HepG2 (cell line): ENCODE measurements around the gene ZNF669. TPM values are rescaled to one million over a fixed set of nuclear protein-coding genes. Genes with fewer than 3 reads are reported as not detected.

Experiments
- ATAC-seq: fragments of 200-7000 bp; cut with Tn5 transposase; 3 replicates; pipeline ENCODE4 v1.9.1; 2020; ENCODE audit warnings: mild to moderate bottlenecking, moderate library complexity
- BruUV-seq: library from RNA; stranded (reverse); fragments of 400-500 nt; replicated peaks from 2 replicates; lab custom pipeline; 2021; lab: Mats Ljungman, UMichigan
- CTCF ChIA-PET: fragments of 300-600 bp; formaldehyde crosslinking; extraction: SDS; loops from one replicate; lab custom pipeline; 2021; ENCODE audit warnings: low total read pairs, inconsistent platforms, low intra/inter-chr PET ratio; lab: Yijun Ruan, JAX
- POLR2A ChIA-PET: fragments of 350-600 bp; sonication (Branson Sonifier 250); formaldehyde crosslinking; loops from one replicate; lab custom pipeline; 2020; ENCODE audit warnings: antibody characterized with exemption, inconsistent platforms; lab: Yijun Ruan, JAX
- DNase-seq: peaks from one replicate; pipeline ENCODE4 v3.0.0-alpha.2; 2015; ENCODE audit warnings: low spot score
- FAIRE-seq: peaks from 3 replicates; lab custom pipeline; 2011; peaks lifted over from hg19 to GRCh38; lab: Jason Lieb, UNC
- H2AFZ ChIP-seq: one replicate; pipeline ENCODE4 v1.6.1; 2011; ENCODE audit warnings: low read length, inconsistent platforms
- H3K27ac ChIP-seq: fragments of 300-600 bp; 3 replicates; pipeline ENCODE4 v1.8.0; 2011; ENCODE audit warnings: mixed run types, mild to moderate bottlenecking, mixed read lengths, low read length, inconsistent platforms; ENCODE audit not compliant: insufficient read depth; ENCODE audit errors: extremely low read length
- H3K27me3 ChIP-seq, 2 experiments: fragments of 200-600 bp in 1 of 2; 2 replicates in 1 of 2; 3 replicates in 1 of 2; pipeline versions ENCODE4 v1.6.0 to v1.8.0; 2011; ENCODE audit warnings: low read length in 2 of 2, mild to moderate bottlenecking in 2 of 2, moderate library complexity in 2 of 2, inconsistent platforms in 1 of 2; ENCODE audit not compliant: insufficient read depth in 2 of 2, control insufficient read depth in 1 of 2
- H3K36me3 ChIP-seq, 2 experiments: fragments of 200-600 bp in 1 of 2; replicated peaks in 1 of 2; 2 replicates in 1 of 2; 3 replicates in 1 of 2; pipeline versions ENCODE4 v1.5.1 to v1.8.0; 2011; ENCODE audit warnings: low read length in 2 of 2, inconsistent platforms in 1 of 2; ENCODE audit not compliant: insufficient read depth in 2 of 2, control insufficient read depth in 1 of 2
- H3K4me1 ChIP-seq: 2 replicates; pipeline ENCODE4 v1.5.1; 2012; ENCODE audit warnings: low read length, inconsistent platforms; ENCODE audit not compliant: insufficient read depth
- H3K4me2 ChIP-seq: 2 replicates; pipeline ENCODE4 v1.6.0; 2011; ENCODE audit warnings: low read depth, low read length, inconsistent platforms
- H3K4me3 ChIP-seq, 3 experiments: fragments of 200-600 bp in 1 of 3; sonication (generic), shearing (Covaris generic) in 1 of 3; replicated peaks in 1 of 3; 2 replicates each; pipeline ENCODE4 v1.5.1; 2011 to 2016; ENCODE audit warnings: low read length in 3 of 3, inconsistent platforms in 2 of 3, low read depth in 2 of 3, mild to moderate bottlenecking in 2 of 3, control low read depth in 1 of 3, mixed read lengths in 1 of 3; ENCODE audit not compliant: insufficient read depth in 1 of 3
- H3K79me2 ChIP-seq: one replicate; pipeline ENCODE4 v1.6.1; 2011; ENCODE audit warnings: low read length, inconsistent platforms; ENCODE audit not compliant: insufficient read depth
- H3K9ac ChIP-seq: 2 replicates; pipeline ENCODE4 v1.6.0; 2011; ENCODE audit warnings: mild to moderate bottlenecking, low read depth, low read length, inconsistent platforms; ENCODE audit not compliant: insufficient read depth
- H3K9me3 ChIP-seq: 2 replicates; pipeline ENCODE4 v1.5.1; 2012; ENCODE audit warnings: mild to moderate bottlenecking, low read length
- H4K20me1 ChIP-seq: 2 replicates; pipeline ENCODE4 v1.6.0; 2011; ENCODE audit warnings: inconsistent platforms, mild to moderate bottlenecking, low read length, moderate library complexity; ENCODE audit not compliant: insufficient read depth
- CEBPB ChIP-seq: IDR thresholded peaks from 2 replicates; pipeline ENCODE4 v1.6.1; 2011; ENCODE audit warnings: low read depth, low read length, improper control_type of control experiment, borderline replicate concordance
- HOXD1 ChIP-seq: sonication (generic); formaldehyde crosslinking; IDR thresholded peaks from 2 replicates; pipeline ENCODE4 v1.5.0; 2020; ENCODE audit warnings: missing genetic modification reagents
- IRF2 ChIP-seq: IDR thresholded peaks from 2 replicates; pipeline ENCODE4 v1.6.1; 2018; ENCODE audit warnings: missing genetic modification reagents, missing compliant biosample characterization
- MAFF ChIP-seq: IDR thresholded peaks from 2 replicates; pipeline ENCODE4 v1.6.1; 2011; ENCODE audit warnings: low read depth, low read length, improper control_type of control experiment
- MAFK ChIP-seq, 2 experiments: IDR thresholded peaks in 1 of 2; conservative IDR thresholded peaks in 1 of 2; 2 replicates each; pipeline ENCODE4 v1.6.1; 2011; ENCODE audit warnings: improper control_type of control experiment in 2 of 2, low read length in 2 of 2
- NCOA1 ChIP-seq: sonication (generic); formaldehyde crosslinking; IDR thresholded peaks from 2 replicates; pipeline ENCODE4 v1.9.0; 2021; ENCODE audit warnings: missing genetic modification reagents
- REPIN1 ChIP-seq: sonication (generic); formaldehyde crosslinking; IDR thresholded peaks from 2 replicates; pipeline ENCODE4 v1.8.0; 2022; ENCODE audit warnings: missing genetic modification reagents, low read depth, mild to moderate bottlenecking, borderline replicate concordance
- SRSF1 ChIP-seq: fragments of 200-400 bp; formaldehyde crosslinking; optimal IDR thresholded peaks from 2 replicates; pipeline ENCODE3; 2017; ENCODE audit warnings: mild to moderate bottlenecking, low read depth, low read length, moderate library complexity
- ZNF230 ChIP-seq: sonication (generic); formaldehyde crosslinking; IDR thresholded peaks from 2 replicates; pipeline ENCODE4 v1.4.0; 2020; ENCODE audit warnings: mild to moderate bottlenecking, missing genetic modification reagents
- ZNF572 ChIP-seq: sonication (generic); formaldehyde crosslinking; IDR thresholded peaks from 2 replicates; pipeline ENCODE4 v1.5.1; 2020; ENCODE audit warnings: mild to moderate bottlenecking, missing genetic modification reagents
- WGBS: methylation state at CpG from one replicate; pipeline ENCODE4 v1.1.6; 2017; ENCODE audit warnings: low lambda C conversion rate; 5-methylcytosine and 5-hydroxymethylcytosine counted together
- in situ Hi-C: cut with HindIII; loops from 2 replicates; pipeline ENCODE4 v1.10.0; 2017; ENCODE audit warnings: low pct_unique_long_range_greater_than_20kb; ENCODE audit not compliant: extremely low pct_ligation_motif_present
- intact Hi-C: fragments of 100-400 bp; cut with micrococcal nuclease; formaldehyde crosslinking; loops from one replicate; pipeline ENCODE4 v1.10.0; 2022; ENCODE audit not compliant: unreplicated experiment
- polyA plus RNA-seq, 8 experiments: library from polyadenylated mRNA; depleted of rRNA in 3 of 8; stranded (reverse) in 7 of 8; unstranded in 1 of 8; fragments of >200 nt; fragmentation: Illumina TruSeq in 4 of 8; extraction: Trizol in 4 of 8; gene quantifications; 2 replicates each; pipeline versions ENCODE4 v1.2.1 to v1.2.3, GENCODE V29; 2011 to 2016; ENCODE audit warnings: low read depth in 4 of 8, missing spikeins in 1 of 8, mixed read lengths in 1 of 8; ENCODE audit not compliant: insufficient read depth in 1 of 8
- total RNA-seq, 5 experiments: library from RNA; depleted of rRNA; stranded (reverse); fragments of >200 nt; fragmentation: Illumina TruSeq; extraction: Trizol; gene quantifications; 2 replicates each; pipeline ENCODE4 v1.2.3, GENCODE V29; 2016; ENCODE audit warnings: low read depth in 1 of 5
- TF ChIP-seq, protein P1 (sequence below): sonication (generic); formaldehyde crosslinking; IDR thresholded peaks from 2 replicates; pipeline ENCODE4 v1.8.1; 2023; ENCODE audit warnings: mild to moderate bottlenecking, moderate library complexity, missing genetic modification reagents

ZNF669 gene
- total and polyA plus RNA-seq, 2 of the 13 experiments (the other 11 are each of a cell fraction or from before 2014, with no cell fraction given) = 3.1 to 14.6 TPM

DNA sequence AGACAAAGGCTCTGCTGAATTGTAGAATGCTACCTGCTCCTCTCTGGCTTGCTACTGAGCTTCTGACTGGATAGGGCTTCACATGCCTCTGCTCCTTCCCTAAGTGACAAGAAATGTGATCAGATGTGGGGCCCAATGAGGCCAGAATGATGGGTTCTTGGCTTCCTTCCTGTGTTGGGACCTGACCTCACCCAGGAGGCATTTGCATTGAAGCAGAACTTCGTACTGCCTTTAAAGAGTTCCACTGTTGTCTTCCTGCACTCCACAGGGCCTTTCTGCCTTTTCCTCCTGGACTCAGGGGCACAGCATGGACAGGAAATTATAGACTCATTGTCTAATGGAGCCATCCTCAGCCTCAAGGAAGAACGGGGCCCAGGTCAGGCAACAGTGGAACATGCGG, 39.9 kb downstream of the ZNF669 start:
- DNase-seq = no peak
- Histone ChIP-seq H2AFZ (no peak overlapping the region), H3K9me3 (no peaks in the 10 kb centered on the region), H3K79me2 (peaks cover 82% of the 10 kb centered on the region), H3K4me3 (no peak overlapping the region), H3K27me3 (no peaks in the 10 kb centered on the region; a peak in 1 of 5 replicates), H3K27ac (no peak overlapping the region), H3K4me1 (peaks cover 36% of the 10 kb centered on the region), H3K9ac (no peak overlapping the region), H4K20me1 (peaks cover 28% of the 10 kb centered on the region), H3K36me3 (peaks cover 0 to 1% of the 10 kb centered on the region in 2 experiments; a peak in 1 of 5 replicates), H3K4me2 (peak overlapping the region; percentile 7; the same call in 1 of the 2 replicates)
- intact Hi-C loops = no loop called here
- CTCF ChIA-PET = no interaction called here
- BruUV-seq = TSS peak; percentile 23
- in situ Hi-C loops = no loop called here
- POLR2A ChIA-PET = no interaction called here
- WGBS = 56% methylated on average over 3 of the region's 3 CpGs
- FAIRE-seq = no peak
- peak; percentile 52 for ATAC-seq
- TF ChIP-seq IRF2 (CRISPR knock-in tag) (no peak), ZNF230 (no peak), REPIN1 (CRISPR knock-in tag) (no peak), ZNF572 (no peak), NCOA1 (CRISPR knock-in tag) (no peak)

- Histone ChIP-seq H3K79me2 (peaks cover 84% of the 10 kb centered on the region), H3K4me1 (peaks cover 34% of the 10 kb centered on the region), H3K4me3 (no peak overlapping the region), H3K9ac (no peak overlapping the region), H4K20me1 (peaks cover 14% of the 10 kb centered on the region), H3K27ac (no peak overlapping the region), H2AFZ (no peak overlapping the region), H3K27me3 (no peaks in the 10 kb centered on the region; a peak in 1 of 5 replicates), H3K36me3 (no peaks in the 10 kb centered on the region), H3K9me3 (peaks cover 23% of the 10 kb centered on the region; the same call in 1 of the 2 replicates), H3K4me2 (no peak overlapping the region)
- no TSS peak for BruUV-seq
- in situ Hi-C loops = no loop called here
- POLR2A ChIA-PET = no interaction called here
- TF ChIP-seq, protein P1, sequence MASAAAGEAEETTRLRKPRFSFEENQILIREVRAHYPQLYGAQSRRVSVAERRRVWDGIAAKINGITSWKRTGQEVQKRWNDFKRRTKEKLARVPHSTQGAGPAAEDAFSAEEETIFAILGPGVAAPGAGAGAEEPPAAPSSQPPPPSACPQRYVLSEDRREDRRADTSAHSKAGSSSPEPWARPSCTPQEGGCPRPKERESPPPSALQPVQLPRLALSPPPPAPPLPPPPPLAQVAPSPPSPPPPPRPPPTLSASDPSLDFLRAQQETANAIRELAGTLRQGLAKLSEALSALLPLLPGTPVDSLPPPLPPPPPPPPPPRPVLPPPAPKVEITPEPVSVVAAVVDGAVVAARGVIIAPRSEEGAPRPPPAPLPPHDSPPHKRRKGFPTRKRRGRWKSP = no peak
- TF ChIP-seq MAFK (conservative IDR thresholded peaks at IDR 0.05 in 1 of 2, IDR thresholded peaks at IDR 0.05 in 1 of 2; ENCODE audit: low read length in 2 of 2) (peak; percentile 83 to 90), MAFF (peak; percentile 88), CEBPB (no peak), HOXD1 (no peak), SRSF1 (no peak)
- intact Hi-C loops = no loop called here
- CTCF ChIA-PET = no interaction called here
- WGBS = 81% methylated on average over 4 of the region's 4 CpGs
- ATAC-seq = no peak
- no peak for FAIRE-seq
- DNase-seq = no peak
Observed at GRCh38 chr1:247060771-247061170, 43.4 kb downstream of the ZNF669 start.
